ENCODE measurements around the gene GLYATL1. TPM values are rescaled to one million over a fixed set of nuclear protein-coding genes. Genes with fewer than 3 reads are reported as not detected.
"Not testable (repeated sequence)": the region's sequence is repeated elsewhere in the genome, so short reads cannot be mapped to it uniquely, and the experiment has no call there.

Gene GLYATL1
- total and polyA plus RNA-seq, 4 donors: 1.4 to 6.1 (median 4.6) TPM

- Histone ChIP-seq H3K27me3 (ENCODE audit: control insufficient read depth, insufficient read depth, low read length) (no peaks in the 10 kb centered on the region), H3K36me3 (ENCODE audit: control insufficient read depth, insufficient read depth, low read length) (no peaks in the 10 kb centered on the region), H3K4me3 (ENCODE audit: low read depth, low read length) (no peak overlapping the region), H3K27ac (ENCODE audit: low read depth, low read length) (no peak overlapping the region), H3K4me1 (ENCODE audit: control insufficient read depth, insufficient read depth, low read length) (no peaks in the 10 kb centered on the region), H3K9me3 (ENCODE audit: control insufficient read depth, insufficient read depth, low read length) (no peaks in the 10 kb centered on the region)
- no peak for DNase-seq (ENCODE audit: low read depth in 4 of 6, low spot score in 6 of 6)
- WGBS (ENCODE audit: insufficient coverage): 86% methylated on average over 1 of the region's 2 CpGs
These were observed 39.9 kb downstream of the GLYATL1 start for GRCh38 chr11:58979222-58979621.

GRCh38 chr11:58980159-58980843 is 41.0 kb downstream of the GLYATL1 start:
- Histone ChIP-seq H3K9me3 (ENCODE audit: control insufficient read depth, insufficient read depth, low read length) (no peaks in the 10 kb centered on the region), H3K4me3 (ENCODE audit: low read depth, low read length) (no peak overlapping the region), H3K27me3 (ENCODE audit: control insufficient read depth, insufficient read depth, low read length) (no peaks in the 10 kb centered on the region), H3K4me1 (ENCODE audit: control insufficient read depth, insufficient read depth, low read length) (no peaks in the 10 kb centered on the region), H3K27ac (ENCODE audit: low read depth, low read length) (no peak overlapping the region), H3K36me3 (ENCODE audit: control insufficient read depth, insufficient read depth, low read length) (no peaks in the 10 kb centered on the region)
- 86% methylated on average over 5 of the region's 8 CpGs for WGBS (ENCODE audit: insufficient coverage)
- DNase-seq (ENCODE audit: low read depth in 4 of 6, low spot score in 6 of 6): no peak

DNA sequence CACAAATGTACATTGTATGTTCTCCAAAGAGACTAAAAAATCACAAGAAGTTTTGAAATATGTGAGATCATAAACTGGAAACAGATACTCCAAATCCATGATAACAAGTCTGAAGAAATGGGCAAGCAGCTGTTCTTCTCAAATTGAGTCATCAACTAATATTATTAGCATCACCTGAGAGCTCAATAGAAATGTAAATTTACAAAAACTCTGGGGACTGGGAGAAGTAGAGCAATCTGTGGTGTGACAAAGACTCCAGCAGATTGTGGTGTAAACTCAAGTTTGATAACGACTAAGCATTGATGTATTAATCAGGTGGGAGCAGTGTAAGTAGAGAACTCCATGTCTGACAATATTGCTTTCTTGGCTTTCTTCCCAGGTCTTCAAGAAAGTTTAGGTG is 53.2 kb downstream of the GLYATL1 start:
- H3K36me3 ChIP-seq (ENCODE audit: control insufficient read depth, insufficient read depth, low read length): no peaks in the 10 kb centered on the region
- H3K27me3 ChIP-seq (ENCODE audit: control insufficient read depth, insufficient read depth, low read length): no peaks in the 10 kb centered on the region
- no peaks in the 10 kb centered on the region for H3K4me1 ChIP-seq (ENCODE audit: control insufficient read depth, insufficient read depth, low read length)
- 75% methylated on average over 1 of the region's 1 CpG for WGBS (ENCODE audit: insufficient coverage)
- no peaks in the 10 kb centered on the region for H3K9me3 ChIP-seq (ENCODE audit: control insufficient read depth, insufficient read depth, low read length)
- no peak for DNase-seq (ENCODE audit: low read depth in 4 of 6, low spot score in 6 of 6)
- no peak overlapping the region for H3K4me3 ChIP-seq (ENCODE audit: low read depth, low read length)
- no peak overlapping the region for H3K27ac ChIP-seq (ENCODE audit: low read depth, low read length)

GRCh38 chr11:58994171-58994570 is 54.9 kb downstream of the GLYATL1 start:
- Histone ChIP-seq H3K4me3 (ENCODE audit: low read depth, low read length) (no peak overlapping the region), H3K36me3 (ENCODE audit: control insufficient read depth, insufficient read depth, low read length) (no peaks in the 10 kb centered on the region), H3K9me3 (ENCODE audit: control insufficient read depth, insufficient read depth, low read length) (no peaks in the 10 kb centered on the region), H3K4me1 (ENCODE audit: control insufficient read depth, insufficient read depth, low read length) (no peaks in the 10 kb centered on the region), H3K27ac (ENCODE audit: low read depth, low read length) (no peak overlapping the region), H3K27me3 (ENCODE audit: control insufficient read depth, insufficient read depth, low read length) (no peaks in the 10 kb centered on the region)
- no peak for DNase-seq (ENCODE audit: low read depth in 4 of 6, low spot score in 6 of 6)
- WGBS (ENCODE audit: insufficient coverage): 100% methylated on average over 2 of the region's 3 CpGs

GRCh38 chr11:58998480-58999290 is 59.4 kb downstream of the GLYATL1 start:
- Histone ChIP-seq H3K4me1 (ENCODE audit: control insufficient read depth, insufficient read depth, low read length) (no peaks in the 10 kb centered on the region), H3K36me3 (ENCODE audit: control insufficient read depth, insufficient read depth, low read length) (no peaks in the 10 kb centered on the region)
- WGBS (ENCODE audit: insufficient coverage): 100% methylated on average over 2 of the region's 7 CpGs

DNA sequence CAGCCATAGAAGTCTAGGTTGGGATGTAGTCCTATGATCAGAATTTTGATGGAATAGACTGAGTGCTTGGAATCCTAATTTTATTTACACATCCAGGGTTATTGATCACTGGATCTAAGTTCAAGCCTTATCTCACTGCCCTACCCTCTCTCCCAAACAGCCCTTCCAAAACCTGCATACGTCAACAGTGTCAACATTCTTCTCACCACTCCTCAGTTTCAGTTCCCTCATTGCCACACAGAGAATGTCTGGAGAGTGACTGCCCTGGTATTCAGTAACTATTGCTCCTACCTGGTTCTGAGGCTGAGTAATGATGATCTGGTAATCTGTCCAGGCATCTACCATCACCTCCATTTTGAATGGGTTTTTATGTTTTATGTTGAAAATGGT is 60.0 kb downstream of the GLYATL1 start:
- 100% methylated on average over 1 of the region's 1 CpG for WGBS (ENCODE audit: insufficient coverage)
- DNase-seq (ENCODE audit: low read depth in 4 of 6, low spot score in 6 of 6): no peak

More at GRCh38 chr11:58998480-58999290, 59.4 kb downstream of the GLYATL1 start:
- Histone ChIP-seq H3K27ac (ENCODE audit: low read depth, low read length) (no peak overlapping the region), H3K9me3 (ENCODE audit: control insufficient read depth, insufficient read depth, low read length) (no peaks in the 10 kb centered on the region), H3K4me3 (ENCODE audit: low read depth, low read length) (no peak overlapping the region), H3K27me3 (ENCODE audit: control insufficient read depth, insufficient read depth, low read length) (no peaks in the 10 kb centered on the region)
- DNase-seq (ENCODE audit: low read depth in 4 of 6, low spot score in 6 of 6): no peak

GRCh38 chr11:59000003-59000402 is 60.7 kb downstream of the GLYATL1 start:
- H3K36me3 ChIP-seq (ENCODE audit: control insufficient read depth, insufficient read depth, low read length): no peaks in the 10 kb centered on the region
- DNase-seq (ENCODE audit: low read depth in 4 of 6, low spot score in 6 of 6): no peak
- no peaks in the 10 kb centered on the region for H3K9me3 ChIP-seq (ENCODE audit: control insufficient read depth, insufficient read depth, low read length)
- H3K27me3 ChIP-seq (ENCODE audit: control insufficient read depth, insufficient read depth, low read length): no peaks in the 10 kb centered on the region
- 56% methylated on average over 1 of the region's 3 CpGs for WGBS (ENCODE audit: insufficient coverage)
- no peak overlapping the region for H3K4me3 ChIP-seq (ENCODE audit: low read depth, low read length)
- H3K27ac ChIP-seq (ENCODE audit: low read depth, low read length): no peak overlapping the region
- H3K4me1 ChIP-seq (ENCODE audit: control insufficient read depth, insufficient read depth, low read length): no peaks in the 10 kb centered on the region

More for the DNA sequence above, 60.0 kb downstream of the GLYATL1 start:
- no peaks in the 10 kb centered on the region for H3K9me3 ChIP-seq (ENCODE audit: control insufficient read depth, insufficient read depth, low read length)
- no peak overlapping the region for H3K4me3 ChIP-seq (ENCODE audit: low read depth, low read length)
- no peaks in the 10 kb centered on the region for H3K27me3 ChIP-seq (ENCODE audit: control insufficient read depth, insufficient read depth, low read length)
- H3K36me3 ChIP-seq (ENCODE audit: control insufficient read depth, insufficient read depth, low read length): no peaks in the 10 kb centered on the region
- no peak overlapping the region for H3K27ac ChIP-seq (ENCODE audit: low read depth, low read length)
- no peaks in the 10 kb centered on the region for H3K4me1 ChIP-seq (ENCODE audit: control insufficient read depth, insufficient read depth, low read length)

GRCh38 chr11:59002006-59002405 is 62.7 kb downstream of the GLYATL1 start:
- H3K9me3 ChIP-seq (ENCODE audit: control insufficient read depth, insufficient read depth, low read length); H3K27me3 ChIP-seq (ENCODE audit: control insufficient read depth, insufficient read depth, low read length); H3K27ac ChIP-seq (ENCODE audit: low read depth, low read length); H3K4me1 ChIP-seq (ENCODE audit: control insufficient read depth, insufficient read depth, low read length); H3K36me3 ChIP-seq (ENCODE audit: control insufficient read depth, insufficient read depth, low read length); H3K4me3 ChIP-seq (ENCODE audit: low read depth, low read length); DNase-seq (ENCODE audit: low read depth in 4 of 6, low spot score in 6 of 6): not testable (repeated sequence)
- WGBS (ENCODE audit: insufficient coverage): no CpG with 5 or more reads among the region's 2 CpGs

Measured in spinal cord (tissue), 10 donors.